Smooth muscle cell (in vitro differentiated cells): Measurements from ENCODE around the gene SIGLEC11. TPM values are rescaled to one million over a fixed set of nuclear protein-coding genes. Genes with fewer than 3 reads are reported as not detected.

Source experiments
- DNase-seq: peaks from one replicate; lab custom pipeline; 2025; ENCODE audit not compliant: unreplicated experiment; lab: John Stamatoyannopoulos, UW
- H2AFZ ChIP-seq: fragments of 200-600 bp; sonication (generic); 2 replicates; pipeline ENCODE4 v1.6.0; 2016; ENCODE audit warnings: antibody characterized with exemption, low read depth, mild to moderate bottlenecking
- H3F3A ChIP-seq: fragments of 200-600 bp; sonication (generic); 2 replicates; pipeline ENCODE4 v1.6.0; 2017; ENCODE audit warnings: antibody characterized with exemption, low read depth
- H3K27ac ChIP-seq: fragments of 200-600 bp; sonication (generic); 2 replicates; pipeline ENCODE4 v1.5.1; 2016; ENCODE audit warnings: low read depth, mild to moderate bottlenecking
- H3K27me3 ChIP-seq: fragments of 200-600 bp; sonication (generic); 2 replicates; pipeline ENCODE4 v1.6.1; 2016; ENCODE audit warnings: low read depth, mild to moderate bottlenecking
- H3K36me3 ChIP-seq: fragments of 200-600 bp; sonication (generic); 2 replicates; pipeline ENCODE4 v1.5.1; 2016; ENCODE audit warnings: low read depth
- H3K4me1 ChIP-seq: fragments of 200-600 bp; sonication (generic); 2 replicates; pipeline ENCODE4 v1.5.1; 2016; ENCODE audit warnings: low read depth
- H3K4me2 ChIP-seq: fragments of 200-600 bp; sonication (generic); 2 replicates; pipeline ENCODE4 v1.6.0; 2016; ENCODE audit warnings: mild to moderate bottlenecking
- H3K4me3 ChIP-seq: fragments of 200-600 bp; sonication (generic); 2 replicates; pipeline ENCODE4 v1.5.1; 2016; ENCODE audit warnings: mild to moderate bottlenecking
- H3K79me2 ChIP-seq: fragments of 200-600 bp; sonication (generic); 2 replicates; pipeline ENCODE4 v1.6.0; 2016; ENCODE audit warnings: low read depth, mild to moderate bottlenecking
- H3K9ac ChIP-seq: fragments of 200-600 bp; sonication (generic); 2 replicates; pipeline ENCODE4 v1.6.0; 2016; ENCODE audit warnings: low read depth
- H3K9me3 ChIP-seq: fragments of 200-600 bp; sonication (generic); replicated peaks from 2 replicates; pipeline ENCODE4 v1.5.1; 2016; ENCODE audit warnings: low read depth
- H4K20me1 ChIP-seq: fragments of 200-600 bp; sonication (generic); 2 replicates; pipeline ENCODE4 v1.6.0; 2016; ENCODE audit warnings: low read depth
- CTCF ChIP-seq: fragments of 200-600 bp; sonication (generic); IDR thresholded peaks from 2 replicates; pipeline ENCODE4 v1.5.1; 2017; ENCODE audit warnings: borderline replicate concordance, mild to moderate bottlenecking, antibody characterized with exemption; ENCODE audit not compliant: insufficient read depth, poor library complexity, severe bottlenecking
- WGBS: methylation state at CpG from one replicate; pipeline ENCODE4 v1.1.7; 2016; ENCODE audit warnings: low lambda C conversion rate; 5-methylcytosine and 5-hydroxymethylcytosine counted together
- polyA plus RNA-seq: library from polyadenylated mRNA; unstranded; fragments of >200 nt; fragmentation: Nextera tagmentation; extraction: Ambion mirVana; gene quantifications from 2 replicates; pipeline ENCODE4 v1.2.1, GENCODE V29; 2016
- total RNA-seq: library from RNA; depleted of rRNA; stranded (reverse); fragments of >200 nt; gene quantifications from 2 replicates; pipeline ENCODE4 v1.2.3, GENCODE V29; 2014

SIGLEC11 gene
- total and polyA plus RNA-seq, 2 experiments from 2014 or later = not detected

- Histone ChIP-seq H3F3A (no peaks in the 10 kb centered on the region), H3K9ac (no peak overlapping the region), H3K36me3 (no peaks in the 10 kb centered on the region), H3K9me3 (no peaks in the 10 kb centered on the region), H3K4me3 (no peak overlapping the region), H3K79me2 (no peaks in the 10 kb centered on the region), H3K4me2 (no peak overlapping the region), H3K27me3 (no peaks in the 10 kb centered on the region), H3K4me1 (no peaks in the 10 kb centered on the region), H4K20me1 (no peaks in the 10 kb centered on the region), H2AFZ (no peak overlapping the region), H3K27ac (no peak overlapping the region)
- WGBS = 75% methylated on average over 7 of the region's 7 CpGs
- no peak for DNase-seq
- no peak for TF ChIP-seq CTCF
Observed at GRCh38 chr19:49939721-49940481, 21.1 kb downstream of the SIGLEC11 start.

GRCh38 chr19:49938662-49939061 lies 22.3 kb downstream of the SIGLEC11 start:
- TF ChIP-seq CTCF = no peak
- Histone ChIP-seq H3K4me1 (no peaks in the 10 kb centered on the region), H3K27ac (no peak overlapping the region), H3K9me3 (no peaks in the 10 kb centered on the region), H4K20me1 (no peaks in the 10 kb centered on the region), H2AFZ (no peak overlapping the region), H3K27me3 (no peaks in the 10 kb centered on the region), H3K79me2 (no peaks in the 10 kb centered on the region), H3K4me3 (no peak overlapping the region), H3K9ac (no peak overlapping the region), H3K36me3 (no peaks in the 10 kb centered on the region), H3K4me2 (no peak overlapping the region), H3F3A (no peaks in the 10 kb centered on the region)
- WGBS = 94% methylated on average over 4 of the region's 4 CpGs
- DNase-seq = no peak

GRCh38 chr19:49937750-49938381 lies 23.1 kb downstream of the SIGLEC11 start:
- Histone ChIP-seq H4K20me1 (no peaks in the 10 kb centered on the region), H2AFZ (peak overlapping the region; percentile 28), H3K27me3 (no peaks in the 10 kb centered on the region), H3K4me1 (no peaks in the 10 kb centered on the region), H3F3A (no peaks in the 10 kb centered on the region), H3K27ac (no peak overlapping the region), H3K4me3 (peak overlapping the region; percentile 17), H3K4me2 (peak overlapping the region; percentile 73), H3K79me2 (no peaks in the 10 kb centered on the region), H3K9ac (no peak overlapping the region), H3K9me3 (no peaks in the 10 kb centered on the region), H3K36me3 (no peaks in the 10 kb centered on the region)
- peak; percentile 96 for TF ChIP-seq CTCF
- 23% methylated on average over 35 of the region's 35 CpGs for WGBS
- peak; percentile 59 for DNase-seq
